HG03439 (cell line): ENCODE data around the gene CEACAM20.
"Not testable (repeated sequence)": the region's sequence is repeated elsewhere in the genome, so short reads cannot be mapped to it uniquely, and the experiment has no call there.

Experiments
- ATAC-seq: cut with Tn5 transposase; IDR thresholded peaks from one replicate; pipeline ENCODE4 v1.9.1; 2021; ENCODE audit warnings: mild to moderate bottlenecking, moderate library complexity; ENCODE audit not compliant: unreplicated experiment

The CEACAM20 gene

DNA sequence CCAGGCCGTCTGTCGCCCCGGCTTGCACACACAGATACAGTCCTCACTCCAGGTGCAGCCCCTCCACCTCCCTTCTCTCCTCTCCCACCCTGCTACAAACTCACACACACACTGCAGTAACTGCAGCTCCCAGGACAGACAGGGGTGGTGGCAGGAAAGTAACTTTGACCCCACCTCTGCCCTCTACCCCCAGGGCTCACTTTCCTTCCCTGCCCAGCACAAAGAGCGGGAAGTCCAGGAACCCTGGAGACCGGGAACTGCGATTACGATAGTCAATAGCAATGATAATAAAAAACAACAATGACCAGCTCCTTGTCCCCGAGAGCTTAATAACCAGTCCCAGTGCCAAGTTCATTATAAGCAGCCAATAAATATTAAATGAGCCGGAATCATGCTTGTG is at the start of gene CEACAM20:
TSS of gene CEACAM20 (minus strand) at position 140 of the 400 bp plus-strand sequence. CDS start 166 bp downstream, outside the sequence.
- no peak for ATAC-seq

- no peak for ATAC-seq
Measured at GRCh38 chr19:44577566-44577874, 48.0 kb upstream of the CEACAM20 start.

DNA sequence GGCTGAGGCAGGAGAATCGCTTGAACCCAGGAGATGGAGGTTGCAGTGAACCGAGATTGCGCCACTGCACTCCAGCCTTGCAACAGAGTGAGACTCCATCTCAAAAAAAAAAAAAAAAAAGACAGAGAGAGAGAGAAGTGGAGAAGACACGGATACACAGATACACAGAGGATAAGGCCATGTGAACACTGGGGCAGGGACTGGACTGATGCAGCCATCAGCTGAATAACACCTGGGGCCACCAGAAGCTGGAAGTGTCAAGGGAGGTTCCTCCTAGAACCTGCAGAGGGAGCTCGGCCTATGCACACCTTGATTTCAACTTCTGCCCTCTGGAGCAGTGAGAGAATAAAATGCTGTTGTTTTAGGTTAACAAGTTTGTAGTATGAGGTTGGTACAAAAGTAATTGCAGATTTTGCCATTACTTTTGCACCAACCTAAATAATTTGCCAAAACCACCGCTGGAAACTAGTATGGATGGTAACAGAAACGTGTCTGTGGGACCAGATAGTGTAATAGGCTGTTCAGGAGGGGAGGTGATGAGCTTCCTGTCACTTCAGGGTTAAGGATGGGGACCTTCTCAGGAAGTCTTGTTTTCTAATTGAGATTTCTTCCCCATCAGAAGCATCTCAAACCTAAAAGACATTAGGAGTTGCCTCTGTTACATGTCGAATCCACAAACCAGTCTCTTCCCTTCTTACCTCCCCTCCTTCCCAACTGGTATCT is 47.5 kb upstream of the CEACAM20 start:
- no peak for ATAC-seq

DNA sequence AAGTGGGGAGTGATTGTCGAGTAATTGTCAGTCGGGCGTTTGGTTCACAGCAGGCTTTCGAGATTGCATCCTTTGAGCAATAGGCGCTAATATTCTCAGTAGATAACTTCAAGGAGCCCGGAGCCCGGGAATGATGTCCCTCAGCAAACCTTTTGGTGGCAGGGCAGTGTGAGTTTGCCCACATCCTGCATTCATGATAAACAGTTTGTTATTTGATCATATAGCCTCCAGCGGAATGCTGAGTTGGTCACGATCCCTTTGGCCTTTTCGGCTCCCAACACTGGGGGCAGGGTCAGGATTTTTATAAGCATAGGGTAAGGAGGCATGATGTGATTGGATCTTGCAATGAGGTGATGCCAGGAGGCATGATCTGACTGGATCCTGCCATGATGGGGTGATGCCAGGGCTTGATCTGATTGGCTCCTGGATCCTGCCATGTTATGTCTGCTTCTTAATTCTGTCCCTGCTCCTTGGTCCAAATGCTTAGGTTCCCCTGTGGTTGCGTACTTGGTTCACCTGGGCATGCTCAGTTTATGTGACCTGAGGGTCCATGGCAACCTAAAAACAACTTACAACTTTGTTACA is 45.7 kb upstream of the CEACAM20 start:
- ATAC-seq = no peak

DNA sequence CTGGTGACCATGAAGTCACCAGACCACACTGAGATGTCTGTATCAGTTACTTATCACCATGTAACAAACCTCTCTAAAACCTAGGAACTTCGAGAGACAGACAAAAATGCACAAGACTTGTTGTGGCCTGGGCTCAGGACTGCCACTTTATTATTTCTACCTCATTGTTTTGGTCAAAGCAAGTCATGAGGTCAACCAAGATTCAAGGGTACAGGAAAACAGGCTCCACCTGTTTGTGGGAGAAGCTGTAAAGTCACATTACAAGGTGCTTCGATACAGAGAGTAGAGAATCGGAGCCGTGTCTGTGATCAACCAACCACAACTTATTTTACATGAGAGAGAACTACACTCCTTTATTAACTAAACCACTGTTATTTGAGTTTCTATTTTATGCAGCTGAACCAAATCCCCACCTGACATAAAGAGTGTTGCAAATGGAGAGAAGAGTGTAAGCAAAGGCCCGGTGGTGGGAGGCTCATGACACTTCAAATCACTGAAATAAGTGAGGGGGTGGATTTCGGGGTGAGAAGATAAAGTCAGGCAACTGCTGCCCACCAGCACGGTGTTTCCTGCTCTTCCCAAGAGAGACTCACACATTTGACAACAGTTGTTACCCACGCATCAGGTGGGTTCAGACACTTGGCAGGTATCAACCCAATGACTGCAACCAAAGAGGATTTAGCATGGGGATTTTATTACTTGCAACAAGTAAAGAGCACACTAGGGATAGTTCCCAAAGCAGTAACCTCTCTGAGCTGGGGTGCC is 44.9 kb upstream of the CEACAM20 start:
- ATAC-seq = no peak

DNA sequence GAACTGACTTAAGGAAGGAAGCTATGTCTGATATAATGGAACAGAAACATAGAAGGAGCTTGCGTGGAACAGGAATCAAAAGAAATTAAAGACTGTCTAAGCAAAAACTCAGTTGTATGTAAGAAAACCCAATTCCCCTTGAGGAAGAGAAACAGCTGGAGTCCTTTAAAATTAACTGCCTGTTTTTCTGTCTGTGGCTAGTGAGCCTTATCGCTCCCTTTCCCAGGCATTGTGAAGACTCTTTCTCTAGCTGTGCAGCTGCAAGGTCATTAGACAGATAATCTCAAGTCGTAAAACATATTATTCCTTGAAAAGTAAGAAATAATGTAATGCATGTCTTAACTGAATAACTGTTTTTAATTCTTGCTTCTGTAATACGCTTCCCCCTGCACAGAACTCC is 44.2 kb upstream of the CEACAM20 start:
- no peak for ATAC-seq

- no peak for ATAC-seq
Measured at GRCh38 chr19:44573183-44573582, 43.7 kb upstream of the CEACAM20 start.

GRCh38 chr19:44572581-44572900 is 43.1 kb upstream of the CEACAM20 start:
- ATAC-seq = no peak

DNA sequence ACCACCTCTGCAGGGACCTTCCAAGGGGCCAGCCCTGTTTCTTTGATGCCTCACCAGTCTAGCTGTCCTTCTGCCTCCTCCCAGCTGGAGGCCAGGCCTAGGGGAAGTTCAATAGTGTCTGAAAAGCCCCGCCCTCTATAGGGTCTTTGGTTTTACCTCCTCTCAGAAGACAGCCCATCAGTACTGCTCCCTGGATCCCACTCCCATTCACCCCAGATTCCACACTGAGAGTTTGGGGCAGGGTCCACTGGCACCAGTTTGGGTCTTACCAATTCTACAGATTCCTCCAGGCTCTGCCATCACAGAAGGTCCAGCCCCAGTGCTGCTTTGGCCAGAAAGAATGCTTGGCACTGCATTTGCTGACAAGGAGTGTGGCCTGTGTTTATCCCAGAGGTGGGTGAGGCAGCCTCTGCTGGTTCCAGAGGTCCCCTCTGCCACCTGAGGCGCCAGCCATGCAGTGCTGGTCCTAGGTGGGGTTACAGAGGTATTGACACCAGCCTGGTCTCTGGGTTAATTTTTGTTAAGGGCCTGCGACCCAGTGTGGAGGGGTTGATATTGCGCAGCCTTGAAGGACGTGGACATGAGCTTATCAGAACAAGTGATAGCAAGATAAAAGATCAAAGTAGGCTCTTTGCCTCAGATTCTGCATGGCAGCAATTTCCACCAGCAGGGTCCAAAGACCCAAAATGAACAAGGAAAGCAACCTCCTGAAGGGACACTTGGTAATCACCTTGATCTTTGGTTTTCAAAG is 42.5 kb upstream of the CEACAM20 start:
- no peak for ATAC-seq

DNA sequence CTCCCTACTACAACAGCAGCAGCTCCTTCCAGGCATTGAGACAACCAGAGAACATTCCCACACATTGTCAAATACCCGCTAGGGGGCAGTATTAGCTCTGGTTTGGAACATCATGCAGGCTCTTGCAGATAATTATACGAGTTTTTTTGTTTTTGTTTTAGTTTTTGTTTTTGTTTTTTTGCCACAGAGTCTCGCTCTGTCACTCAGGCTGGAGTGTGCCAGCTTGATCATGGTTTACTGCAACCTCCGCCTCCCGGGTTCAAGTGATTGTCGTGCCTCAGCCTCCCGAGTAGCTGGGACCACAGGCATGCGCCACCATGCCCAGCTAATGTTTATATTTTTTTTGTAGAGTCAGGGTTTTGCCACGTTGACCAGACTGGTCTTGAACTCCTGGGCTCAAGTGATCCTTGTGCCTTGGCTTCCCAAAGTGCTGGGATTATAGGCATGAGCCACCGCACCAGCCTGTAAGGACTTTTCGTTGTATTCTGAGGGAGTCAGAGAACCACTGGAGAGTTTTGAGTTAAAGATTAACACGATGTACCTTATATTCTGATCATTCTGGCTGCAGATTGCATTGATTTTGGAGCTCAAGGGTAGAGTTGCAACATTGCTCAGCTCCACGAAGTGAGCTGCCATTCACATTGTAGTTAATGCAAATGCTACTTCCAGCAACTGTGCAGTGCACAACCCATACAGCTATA is 41.7 kb upstream of the CEACAM20 start:
- no peak for ATAC-seq

DNA sequence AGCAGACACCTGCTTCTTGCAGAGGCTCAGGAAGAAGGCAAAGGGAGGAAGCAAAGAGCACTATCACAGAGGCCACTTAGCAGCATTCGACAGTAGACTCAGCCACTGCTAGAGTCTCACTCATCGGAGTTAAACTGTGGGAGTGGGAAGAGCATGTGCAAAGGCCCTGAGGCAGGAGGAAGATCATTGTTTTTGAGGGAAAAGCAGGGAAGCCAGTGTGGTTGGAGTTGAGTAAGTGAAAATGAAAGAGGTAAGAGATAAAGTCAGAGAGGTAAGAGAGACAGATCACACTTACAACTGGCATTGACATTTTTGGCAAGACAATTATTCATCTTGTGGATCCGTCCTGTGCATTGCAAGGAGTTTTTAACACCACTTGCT is 41.1 kb upstream of the CEACAM20 start:
- no peak for ATAC-seq

- ATAC-seq = no peak
Measured at GRCh38 chr19:44567745-44568144, 38.3 kb upstream of the CEACAM20 start.

DNA sequence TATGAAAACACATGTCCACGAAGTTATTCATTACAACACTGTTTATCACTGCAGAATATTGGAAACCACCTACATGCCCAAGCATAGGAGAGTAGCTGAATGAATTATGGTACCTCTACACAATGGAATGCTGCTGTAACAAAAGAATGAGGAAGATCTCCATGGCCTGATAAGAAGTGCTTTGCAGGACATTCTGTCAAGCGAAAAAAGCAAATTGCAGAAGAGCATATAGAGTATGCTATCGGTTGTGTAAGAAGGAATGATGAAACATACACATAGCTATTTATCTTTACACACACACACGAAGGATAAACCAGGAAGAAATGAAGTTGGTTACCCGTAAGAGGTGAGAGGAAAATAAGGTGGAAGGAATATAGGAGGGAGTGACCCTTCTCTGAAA is 37.5 kb upstream of the CEACAM20 start:
- ATAC-seq = no peak

DNA sequence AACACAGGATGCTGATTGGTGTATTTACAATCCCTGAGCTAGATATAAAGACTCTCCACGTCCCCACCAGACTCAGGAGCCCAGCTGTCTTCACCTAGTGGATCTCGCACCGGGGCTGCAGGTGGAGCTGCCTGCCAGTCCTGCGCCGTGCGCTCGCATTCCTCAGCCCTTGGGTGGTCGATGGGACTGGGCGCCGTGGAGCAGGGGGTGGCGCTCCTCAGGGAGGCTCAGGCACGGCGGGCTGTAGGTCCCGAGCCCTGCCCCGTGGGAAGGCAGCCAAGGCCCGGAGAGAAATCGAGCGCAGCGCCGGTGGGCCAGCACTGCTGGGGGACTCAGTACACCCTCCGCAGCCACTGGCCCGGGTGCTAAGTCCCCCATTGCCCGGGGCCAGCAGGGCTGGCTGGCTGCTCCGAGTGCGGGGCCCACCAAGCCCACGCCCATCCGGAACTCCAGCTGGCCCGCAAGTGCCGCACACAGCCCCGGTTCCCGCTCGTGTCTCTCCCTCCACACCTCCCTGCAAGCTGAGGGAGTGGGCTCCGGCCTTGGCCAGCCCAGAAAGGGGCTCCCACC is 33.7 kb upstream of the CEACAM20 start:
- not testable (repeated sequence) for ATAC-seq

DNA sequence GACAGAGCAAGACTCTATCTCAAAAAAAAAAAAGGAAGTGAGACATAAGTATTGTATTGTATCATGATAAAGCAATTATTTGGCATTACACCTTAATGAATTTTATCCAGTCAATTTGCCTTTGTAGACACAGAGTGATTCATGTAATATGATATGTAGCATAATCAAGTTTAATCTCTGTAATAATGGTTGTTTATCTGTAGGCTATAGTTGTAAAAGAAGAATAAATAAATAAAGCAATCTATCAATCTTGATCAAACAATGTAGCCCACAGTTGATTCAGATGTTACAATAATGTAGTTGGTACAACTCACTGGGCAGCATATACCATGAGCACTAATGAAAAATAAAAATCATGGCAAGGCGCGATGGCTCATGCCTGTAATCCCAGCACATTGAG is 28.5 kb upstream of the CEACAM20 start:
- no peak for ATAC-seq

DNA sequence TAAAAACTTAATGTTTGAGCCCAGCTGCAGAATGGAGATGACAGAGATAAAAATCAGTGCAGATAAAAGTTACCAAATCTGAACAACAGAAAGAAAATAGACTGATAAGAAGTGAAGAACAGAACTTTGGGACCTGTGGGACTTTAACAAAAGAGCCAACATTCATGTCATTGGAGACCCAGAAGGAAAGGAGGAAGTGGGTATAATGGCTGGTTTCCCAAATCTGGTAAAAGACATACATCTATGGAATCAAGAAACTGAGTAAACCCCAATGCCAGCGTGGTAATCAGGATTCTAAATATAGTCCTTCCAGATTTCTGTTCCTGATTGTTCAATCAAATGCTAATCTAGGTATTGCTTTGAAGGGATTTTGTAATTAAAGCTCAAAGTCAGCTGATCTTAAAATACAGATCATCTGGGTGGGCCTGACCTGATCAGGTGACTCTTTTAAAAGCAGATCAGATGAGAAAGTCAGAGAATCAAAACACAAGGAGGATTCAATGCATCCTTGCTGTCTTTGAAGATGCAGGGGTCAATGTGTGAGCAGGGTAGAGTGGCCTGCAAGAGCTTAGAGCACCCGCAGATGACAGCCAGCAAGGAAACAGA is 25.3 kb upstream of the CEACAM20 start:
- ATAC-seq = no peak

DNA sequence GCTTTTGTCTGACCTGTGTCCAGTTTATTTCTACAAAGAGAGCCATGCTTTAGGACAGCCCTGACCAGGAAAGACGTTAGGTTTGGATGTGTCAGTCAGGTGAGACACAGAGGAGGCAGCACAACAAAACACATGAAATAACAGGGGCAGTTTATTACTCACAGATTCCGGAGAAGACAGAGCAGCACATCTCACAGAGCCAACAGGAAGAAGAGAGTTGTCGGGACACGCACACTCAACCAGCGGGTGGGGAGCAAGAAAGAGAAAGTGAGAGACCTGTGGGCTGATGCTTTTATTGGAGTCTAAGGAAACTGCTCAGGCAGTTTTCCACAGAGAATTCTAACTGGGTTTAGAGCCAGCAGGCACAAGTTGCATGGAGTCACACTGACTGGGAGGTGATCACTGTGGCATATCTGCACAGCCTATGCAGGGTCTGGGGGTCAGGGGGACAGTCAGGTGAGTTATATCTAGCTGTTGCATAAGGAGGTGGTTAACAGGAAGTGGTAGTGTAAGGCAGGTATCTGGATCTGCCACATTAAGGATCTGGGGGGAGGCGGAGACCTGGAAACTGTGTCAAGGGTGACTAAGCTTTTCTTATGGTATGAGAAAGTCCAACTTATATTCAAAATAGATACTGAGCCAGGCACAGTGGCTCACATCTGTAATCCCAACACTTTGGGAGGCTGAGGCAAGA is 24.1 kb upstream of the CEACAM20 start:
- ATAC-seq = no peak

DNA sequence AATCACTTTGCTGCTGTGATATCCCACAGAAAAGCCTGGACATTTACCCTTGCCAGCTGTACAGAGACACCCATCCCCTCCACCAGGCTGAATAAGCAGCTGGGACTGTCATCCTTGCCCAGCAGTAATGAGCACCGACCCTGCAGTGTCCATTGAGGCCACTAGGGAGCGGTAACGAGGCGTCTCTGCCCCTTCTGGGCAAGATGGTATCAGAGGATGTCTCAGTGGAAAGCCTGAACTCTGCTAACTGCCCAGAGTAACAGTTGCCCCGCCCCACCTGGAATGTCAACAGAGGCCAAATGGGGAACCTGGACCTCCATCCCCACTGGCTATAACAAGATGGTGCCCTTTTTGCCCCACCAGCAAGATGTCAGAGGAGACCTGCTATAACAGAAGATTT is 22.8 kb upstream of the CEACAM20 start:
- ATAC-seq = no peak

DNA sequence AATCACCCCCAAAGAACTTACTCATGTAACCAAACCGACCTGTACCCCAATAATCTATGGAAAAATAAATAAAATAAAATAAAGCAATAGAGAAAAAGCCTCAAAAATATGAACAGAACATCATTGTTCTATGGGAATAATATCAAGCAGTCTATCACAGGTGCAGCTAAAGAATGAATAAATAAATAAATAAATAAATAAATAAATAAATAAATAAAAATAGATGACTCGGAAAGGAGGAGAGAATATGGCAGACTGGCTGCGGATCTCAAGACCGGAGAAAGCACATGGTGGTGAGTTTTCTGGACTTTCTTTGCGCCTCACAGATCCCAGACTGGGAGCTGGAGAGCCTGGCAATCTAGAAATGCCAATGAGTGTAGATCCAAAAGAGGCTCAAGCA is 22.4 kb upstream of the CEACAM20 start:
- no peak for ATAC-seq

DNA sequence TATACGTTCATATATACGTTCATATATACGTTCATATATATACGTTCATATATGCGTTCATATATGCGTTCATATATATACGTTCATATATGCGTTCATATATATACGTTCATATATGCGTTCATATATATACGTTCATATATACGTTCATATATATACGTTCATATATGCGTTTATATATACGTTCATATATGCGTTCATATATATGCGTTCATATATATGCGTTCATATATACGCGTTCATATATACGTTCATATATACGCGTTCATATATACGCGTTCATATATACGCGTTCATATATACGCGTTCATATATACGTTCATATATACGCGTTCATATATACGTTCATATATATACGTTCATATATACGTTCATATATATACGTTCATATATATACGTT is 21.5 kb upstream of the CEACAM20 start:
- not testable (repeated sequence) for ATAC-seq
